Right lobe of liver (tissue), 6 donors: Measurements from ENCODE around the gene PCCA. TPM values are rescaled to one million over a fixed set of nuclear protein-coding genes. Genes with fewer than 3 reads are reported as not detected.

ENCODE experiments used
- ATAC-seq, 4 donors: fragments of 200-7000 bp; cut with Tn5 transposase; one replicate each; pipeline ENCODE4 v1.9.1; 2020; ENCODE audit warnings: mild to moderate bottlenecking in 4 of 4, moderate library complexity in 4 of 4
- DNase-seq, 3 donors: peaks; one replicate each; pipeline ENCODE4 v3.0.0-alpha.2; 2020
- H3K27ac ChIP-seq, 3 donors: fragments of 200-600 bp; one replicate each; pipeline ENCODE4 v1.8.0; 2022
- H3K27me3 ChIP-seq, 2 donors: fragments of 200-600 bp; one replicate each; pipeline ENCODE4 v1.8.0; 2022
- H3K36me3 ChIP-seq, 4 donors: fragments of 200-600 bp; sonication (generic) in 1 of 4; one replicate each; pipeline versions ENCODE4 v1.5.1 to v1.8.0; 2017 to 2022; ENCODE audit warnings: control low read depth in 1 of 4
- H3K4me1 ChIP-seq, 4 donors: fragments of 200-600 bp; sonication (generic) in 1 of 4; one replicate each; pipeline versions ENCODE4 v1.5.1 to v1.8.0; 2017 to 2022; ENCODE audit warnings: control low read depth in 1 of 4
- H3K4me3 ChIP-seq, 3 donors: fragments of 200-600 bp; one replicate each; pipeline ENCODE4 v1.8.0; 2022
- H3K9me3 ChIP-seq, 4 donors: fragments of 200-600 bp; sonication (generic) in 1 of 4; one replicate each; pipeline versions ENCODE4 v1.5.1 to v1.8.0; 2017 to 2022; ENCODE audit warnings: control low read depth in 1 of 4
- CTCF ChIP-seq, 4 donors: fragments of 200-600 bp in 3 of 4; fragments of 450-650 bp in 1 of 4; IDR thresholded peaks; one replicate each; pipeline versions ENCODE4 v1.5.1 to v1.8.0; 2016 to 2022; ENCODE audit warnings: antibody characterized with exemption in 4 of 4, mild to moderate bottlenecking in 2 of 4
- POLR2A ChIP-seq: fragments of 450-650 bp; IDR thresholded peaks from one replicate; pipeline ENCODE4 v1.6.1; 2017; ENCODE audit warnings: antibody characterized with exemption, mild to moderate bottlenecking
- WGBS: methylation state at CpG from one replicate; pipeline ENCODE4 v1.1.6; 2018; ENCODE audit warnings: low coverage, low lambda C conversion rate; ENCODE audit not compliant: insufficient coverage; ENCODE audit errors: missing lambda C conversion rate; 5-methylcytosine and 5-hydroxymethylcytosine counted together
- intact Hi-C, 2 donors: fragments of 100-400 bp; cut with DNase I; formaldehyde crosslinking; loops; one replicate each; pipeline versions ENCODE4 v1.11.2 to v1.14.1; 2022
- total RNA-seq, 6 experiments: library from RNA; depleted of rRNA in 2 of 6; stranded (reverse); fragments of >200 nt in 2 of 6; fragmentation: NEBNext Ultra II Directional in 3 of 6; extraction: Animal tissue kit (Norgen Biotek cat#: 25700) in 3 of 6; gene quantifications; one replicate each; pipeline versions ENCODE4 v1.1.0 to v1.2.4, GENCODE V29; 2016 to 2023
- donor health status: DM: no; HTN: yes; CAD: no.
- donor health status: DM: no; HTN: no; CAD: no.
- donor health status: DM: no; HTN: no; CAD: no.
- donor health status: DM: no; HTN: yes; CAD: no.
- donor health status: DM: no; HTN: yes; CAD: no.

Gene PCCA
- total RNA-seq, 6 experiments from 2014 or later = 58.2 to 161 (median 85.2) TPM

GRCh38 chr13:100502446-100502845, 413.6 kb downstream of the PCCA start:
- 53% methylated on average over 2 of the region's 2 CpGs for WGBS
- TF ChIP-seq POLR2A (no peak), CTCF (IDR thresholded peaks at IDR 0.05) (no peak)
- Histone ChIP-seq H3K27ac (no peak overlapping the region), H3K4me1 (no peaks in the 10 kb centered on the region), H3K9me3 (no peaks in the 10 kb centered on the region), H3K4me3 (no peak overlapping the region), H3K27me3 (no peaks in the 10 kb centered on the region), H3K36me3 (no peaks in the 10 kb centered on the region)
- intact Hi-C loops = no loop called here
- ATAC-seq (no peak), DNase-seq (no peak)

- Histone ChIP-seq H3K27ac (no peak overlapping the region), H3K36me3 (no peaks in the 10 kb centered on the region), H3K27me3 (no peaks in the 10 kb centered on the region), H3K9me3 (no peaks in the 10 kb centered on the region), H3K4me1 (no peaks in the 10 kb centered on the region), H3K4me3 (no peak overlapping the region)
- DNase-seq (no peak), ATAC-seq (no peak)
- TF ChIP-seq CTCF (IDR thresholded peaks at IDR 0.05) (no peak), POLR2A (no peak)
- 96% methylated on average over 3 of the region's 3 CpGs for whole genome bisulfite sequencing
- intact Hi-C loops = no loop called here
These were observed 414.7 kb downstream of the PCCA start for GRCh38 chr13:100503622-100504021.

- Histone ChIP-seq H3K27ac (no peak overlapping the region), H3K36me3 (peaks cover 0 to 4% (median 0%) of the 10 kb centered on the region in 4 donors), H3K27me3 (no peaks in the 10 kb centered on the region), H3K4me1 (no peaks in the 10 kb centered on the region), H3K9me3 (no peaks in the 10 kb centered on the region), H3K4me3 (no peak overlapping the region)
- DNase-seq (no peak), ATAC-seq (no peak)
- TF ChIP-seq CTCF (IDR thresholded peaks at IDR 0.05) (no peak), POLR2A (no peak)
- intact Hi-C loops = no loop called here
- WGBS = 84% methylated on average over 11 of the region's 15 CpGs
These were observed 417.3 kb downstream of the PCCA start for GRCh38 chr13:100506154-100506553.

DNA sequence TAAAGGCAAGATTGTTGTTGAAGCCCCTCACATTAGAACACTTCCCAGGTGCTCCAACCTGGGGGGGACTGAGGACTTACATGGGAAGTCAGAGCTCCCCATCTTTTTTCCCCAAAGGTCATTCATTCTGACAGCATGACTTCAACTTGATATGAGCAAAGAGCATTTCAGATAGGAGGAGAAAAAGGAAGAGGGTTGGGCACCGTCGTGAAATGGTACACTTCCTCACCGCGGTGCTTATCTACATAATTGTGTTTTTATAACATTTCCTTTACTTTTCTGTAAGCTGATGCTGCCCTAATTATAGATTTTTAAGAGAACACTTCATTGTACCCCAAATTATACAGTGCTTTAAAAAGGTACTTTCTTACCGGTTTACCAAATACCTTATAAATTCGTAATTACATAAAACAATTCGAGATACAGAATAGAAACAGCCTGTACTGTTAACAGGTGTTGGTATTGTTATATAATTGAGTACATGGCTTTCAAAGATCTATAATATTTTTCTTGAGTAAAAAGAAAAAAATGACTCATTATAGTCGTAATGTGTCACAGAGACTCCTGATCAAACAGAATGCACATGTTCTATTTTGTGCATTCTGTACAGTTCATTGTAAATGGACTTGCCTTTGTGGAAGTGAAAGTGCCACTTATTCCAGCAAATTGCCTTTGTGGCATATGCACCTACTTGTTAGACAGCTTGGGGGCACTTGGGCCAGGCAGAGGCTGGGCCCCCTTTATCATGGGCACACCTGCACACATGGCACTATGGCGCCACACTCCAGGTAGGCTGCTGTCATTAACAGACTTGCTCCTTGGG, 417.9 kb downstream of the PCCA start:
- intact Hi-C loops = no loop called here
- WGBS = 68% methylated on average over 9 of the region's 9 CpGs
- TF ChIP-seq CTCF (IDR thresholded peaks at IDR 0.05) (no peak), POLR2A (no peak)
- H3K9me3 ChIP-seq = no peaks in the 10 kb centered on the region
- no peak overlapping the region for H3K27ac ChIP-seq
- peaks cover 0 to 4% (median 0%) of the 10 kb centered on the region in 4 donors for H3K36me3 ChIP-seq
- H3K4me3 ChIP-seq = no peak overlapping the region
- H3K4me1 ChIP-seq = no peaks in the 10 kb centered on the region
- no peak for DNase-seq
- peak in 1 of 4 donors; percentile 11 for ATAC-seq
- no peaks in the 10 kb centered on the region for H3K27me3 ChIP-seq
